Activated CD8-positive, alpha-beta memory T cell treated with anti-CD3 and anti-CD28 coated beads, Interleukin-2, amount 50 U/mL, for 24 hours (primary cell): ENCODE results near the gene GRAMD4.

Experiments
- DNase-seq: peaks from one replicate; pipeline ENCODE4 v3.0.0-alpha.2; 2020; ENCODE audit errors: extremely low read depth

GRAMD4 gene

GRCh38 chr22:46723882-46724281 is 103.7 kb downstream of the GRAMD4 start:
- no peak for DNase-seq

GRCh38 chr22:46725096-46725495 is 104.9 kb downstream of the GRAMD4 start:
- no peak for DNase-seq

DNA sequence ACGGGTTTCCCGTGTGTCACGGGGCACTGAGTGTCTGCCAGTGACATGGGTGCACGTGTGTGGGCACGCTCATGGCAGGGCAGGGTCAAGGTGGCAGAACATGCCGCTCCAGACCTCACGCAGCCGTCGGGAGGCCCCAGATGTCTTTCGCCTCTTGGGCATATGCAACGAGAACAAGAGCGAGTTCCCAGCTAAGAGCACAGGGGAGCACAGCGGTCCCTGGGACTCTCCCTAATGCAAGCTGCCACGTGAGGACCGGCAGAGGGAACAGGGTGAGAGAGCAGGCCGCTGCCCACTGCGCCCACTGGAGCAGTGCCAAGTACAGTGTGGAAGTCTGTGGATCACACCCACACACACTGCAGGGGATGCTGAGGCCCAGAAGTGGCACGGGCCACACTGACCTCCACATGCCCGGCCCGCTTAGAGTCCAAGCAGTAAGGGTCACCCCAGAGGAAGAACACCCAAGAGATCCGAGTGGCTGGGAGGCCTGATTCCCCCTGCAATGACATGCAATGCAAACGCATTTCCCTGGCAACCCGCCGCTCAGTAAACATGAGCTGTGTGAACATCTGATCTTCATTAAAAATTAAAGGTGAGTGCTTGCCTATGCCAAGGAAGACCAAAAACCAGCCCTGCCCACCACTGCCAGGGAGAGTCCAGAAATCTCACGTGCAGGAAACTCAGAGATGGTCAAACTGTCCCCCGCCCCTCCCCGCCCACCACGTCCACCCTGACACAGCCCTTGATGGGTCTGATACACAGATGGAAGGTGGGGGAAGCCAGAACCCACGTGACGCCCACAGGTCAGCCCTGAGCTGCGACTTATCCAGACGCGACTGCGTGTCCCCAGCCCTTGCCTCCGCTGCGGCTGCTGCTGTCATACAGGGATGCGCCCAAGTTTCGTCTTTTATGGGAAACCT is 106.1 kb downstream of the GRAMD4 start:
- no peak for DNase-seq

DNA sequence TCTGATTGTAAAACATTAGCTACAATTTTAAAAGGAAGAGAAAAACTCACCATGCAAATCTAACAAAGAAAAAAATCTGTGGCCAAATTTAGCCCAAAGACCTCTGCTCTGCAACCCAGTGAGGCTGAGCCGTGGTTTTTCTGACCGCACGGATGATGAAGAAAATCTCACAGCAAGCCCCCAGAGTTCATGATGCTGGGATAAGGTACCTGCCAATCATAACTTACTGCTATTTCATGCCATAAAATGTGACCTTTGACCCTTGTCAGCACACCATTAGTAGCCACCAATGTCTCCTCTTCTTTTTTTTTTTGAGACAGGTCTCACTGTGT is 106.8 kb downstream of the GRAMD4 start:
- no peak for DNase-seq

DNA sequence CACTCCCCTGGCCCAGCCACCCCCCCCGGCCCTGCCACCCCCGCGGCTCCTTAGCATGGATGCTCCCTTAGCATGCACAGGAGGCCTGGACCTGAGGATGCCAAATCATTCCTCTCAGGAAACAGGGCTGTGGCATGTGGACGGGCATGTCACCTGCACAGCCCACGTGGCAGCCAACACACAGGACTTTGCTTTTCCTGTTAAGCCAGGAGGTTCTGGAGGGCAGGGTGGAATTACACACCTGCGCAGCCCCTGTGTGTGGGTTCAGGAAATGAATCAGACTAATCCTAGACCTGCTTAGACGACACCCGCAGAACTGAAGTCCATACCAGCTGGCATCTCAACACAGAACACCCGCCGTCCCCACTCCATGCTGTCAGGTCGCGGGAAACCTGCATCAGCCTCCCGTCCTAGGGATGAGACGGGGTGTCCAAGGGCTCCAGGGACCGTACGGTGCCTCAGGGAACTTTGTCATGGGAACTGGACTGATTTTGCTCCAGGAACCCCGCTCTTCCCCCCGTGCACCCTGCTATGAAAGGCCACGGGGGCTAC is 107.7 kb downstream of the GRAMD4 start:
- no peak for DNase-seq

GRCh38 chr22:46728470-46728869 is 108.3 kb downstream of the GRAMD4 start:
- no peak for DNase-seq
